NCI-H774 (cell line): ENCODE data around the gene GPR108.
A peak's percentile ranks its signal among the peaks of the same experiment; 100 is the strongest.
"Not testable (repeated sequence)": the region's sequence is repeated elsewhere in the genome, so short reads cannot be mapped to it uniquely, and the experiment has no call there.

Experiments used
- DNase-seq: peaks from one replicate; lab custom pipeline; 2025; lab: John Stamatoyannopoulos, UW

GPR108 gene

DNA sequence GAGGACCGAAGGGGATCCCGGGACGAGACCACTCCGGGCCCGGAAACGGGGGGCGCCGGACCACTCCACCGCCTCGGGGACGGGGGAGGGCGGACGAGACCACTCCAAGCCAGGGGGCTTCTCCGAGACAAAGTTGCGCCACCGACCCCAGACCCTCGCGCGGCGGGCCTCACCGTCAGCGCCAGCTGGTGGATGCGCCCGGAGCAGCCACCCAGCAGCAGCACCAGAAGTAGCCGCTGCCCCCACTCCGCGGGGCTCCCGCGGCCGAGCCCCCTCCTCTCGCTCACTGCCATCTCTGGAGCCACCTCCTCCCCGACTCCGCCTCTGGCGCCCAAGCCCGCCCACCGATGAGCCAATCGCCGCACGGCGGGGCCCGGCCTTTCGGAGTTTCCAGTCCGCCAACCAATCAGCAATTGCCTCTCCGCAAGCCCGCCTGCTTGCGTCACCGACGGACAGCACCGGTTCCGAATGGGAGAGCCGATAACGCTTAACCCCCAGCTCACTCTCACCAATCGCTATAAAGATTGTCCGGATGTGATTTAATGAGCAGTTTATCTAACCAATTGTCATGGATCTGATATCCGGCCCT lies at the start of gene GPR108:
GPR108 (minus strand) TSS at position 297 of the 589 bp plus-strand sequence; CDS start at position 293, 4 bp downstream.
- DNase-seq, result peak; percentile 99

DNA sequence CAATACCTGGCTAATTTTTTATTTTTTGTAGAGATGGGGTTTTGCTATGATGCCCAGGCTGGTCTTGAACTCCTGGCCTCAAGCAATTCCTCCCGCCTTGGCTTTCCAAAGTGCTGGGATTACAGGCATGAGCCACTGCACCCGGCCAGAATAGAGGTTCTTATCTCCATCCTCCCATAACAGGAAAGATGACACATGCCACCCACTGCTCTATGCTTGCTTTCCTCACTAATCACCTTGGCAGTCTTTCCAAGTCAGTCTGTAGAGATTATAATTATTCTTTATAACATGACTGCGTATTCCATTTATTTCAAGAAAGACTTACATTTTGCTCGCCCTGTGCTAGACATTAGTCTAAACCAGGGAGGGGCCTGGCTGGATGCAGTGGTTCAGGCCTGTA lies 41.8 kb upstream of the GPR108 start:
- no peak for DNase-seq

GRCh38 chr19:6778386-6778785 lies 41.0 kb upstream of the GPR108 start:
- no peak for DNase-seq

- DNase-seq, result no peak
Measured at GRCh38 chr19:6777434-6777833, 40.1 kb upstream of the GPR108 start.

- DNase-seq, result no peak
Measured at GRCh38 chr19:6776999-6777398, 39.6 kb upstream of the GPR108 start.

GRCh38 chr19:6776045-6776444 lies 38.7 kb upstream of the GPR108 start:
- not testable (repeated sequence) for DNase-seq

DNA sequence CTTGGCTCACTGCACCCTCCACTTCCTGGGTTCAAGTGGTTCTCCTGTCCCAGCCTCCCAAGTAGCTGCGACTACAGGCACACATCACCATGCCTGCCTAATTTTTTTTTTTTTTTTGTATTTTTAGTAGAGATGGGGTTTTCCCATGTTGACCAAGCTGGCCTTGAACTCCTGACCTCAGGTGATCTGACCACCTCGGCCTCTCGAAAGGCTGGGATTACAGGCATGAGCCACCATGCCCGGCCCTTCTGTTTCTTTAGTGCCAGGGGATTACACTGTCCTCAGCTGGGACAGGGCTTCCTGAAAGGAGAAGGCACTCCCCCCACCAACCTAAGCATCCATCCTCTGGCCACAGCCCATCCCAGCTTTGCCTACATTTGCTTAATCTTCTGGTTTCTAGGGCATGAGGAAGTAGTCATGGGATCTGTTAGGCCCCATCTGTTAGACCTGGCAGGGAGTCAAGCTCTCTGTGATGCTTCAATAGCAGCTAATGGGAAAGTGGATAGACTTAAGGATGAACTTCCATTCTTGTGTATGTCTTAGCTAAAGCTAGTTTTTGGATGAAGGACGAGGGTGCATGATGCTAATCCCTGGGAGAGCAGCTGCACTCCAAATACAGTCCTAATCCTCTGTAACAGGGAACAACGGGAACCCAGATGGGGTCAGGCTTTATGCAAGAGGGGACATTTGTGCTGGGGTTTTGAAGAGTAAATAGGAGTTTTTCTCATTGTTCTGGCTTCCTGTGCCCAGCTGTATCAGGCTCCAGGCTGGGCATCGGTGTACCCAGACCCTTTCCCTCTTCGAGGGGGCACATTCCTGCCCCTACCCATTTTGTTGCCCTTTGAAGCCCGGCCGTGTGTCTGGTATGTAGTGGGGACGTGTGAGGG lies 37.7 kb upstream of the GPR108 start:
- no peak for DNase-seq

- no peak for DNase-seq
Measured at GRCh38 chr19:6773323-6773931, 36.0 kb upstream of the GPR108 start.

GRCh38 chr19:6772866-6773322 lies 35.5 kb upstream of the GPR108 start:
- DNase-seq, result no peak

DNA sequence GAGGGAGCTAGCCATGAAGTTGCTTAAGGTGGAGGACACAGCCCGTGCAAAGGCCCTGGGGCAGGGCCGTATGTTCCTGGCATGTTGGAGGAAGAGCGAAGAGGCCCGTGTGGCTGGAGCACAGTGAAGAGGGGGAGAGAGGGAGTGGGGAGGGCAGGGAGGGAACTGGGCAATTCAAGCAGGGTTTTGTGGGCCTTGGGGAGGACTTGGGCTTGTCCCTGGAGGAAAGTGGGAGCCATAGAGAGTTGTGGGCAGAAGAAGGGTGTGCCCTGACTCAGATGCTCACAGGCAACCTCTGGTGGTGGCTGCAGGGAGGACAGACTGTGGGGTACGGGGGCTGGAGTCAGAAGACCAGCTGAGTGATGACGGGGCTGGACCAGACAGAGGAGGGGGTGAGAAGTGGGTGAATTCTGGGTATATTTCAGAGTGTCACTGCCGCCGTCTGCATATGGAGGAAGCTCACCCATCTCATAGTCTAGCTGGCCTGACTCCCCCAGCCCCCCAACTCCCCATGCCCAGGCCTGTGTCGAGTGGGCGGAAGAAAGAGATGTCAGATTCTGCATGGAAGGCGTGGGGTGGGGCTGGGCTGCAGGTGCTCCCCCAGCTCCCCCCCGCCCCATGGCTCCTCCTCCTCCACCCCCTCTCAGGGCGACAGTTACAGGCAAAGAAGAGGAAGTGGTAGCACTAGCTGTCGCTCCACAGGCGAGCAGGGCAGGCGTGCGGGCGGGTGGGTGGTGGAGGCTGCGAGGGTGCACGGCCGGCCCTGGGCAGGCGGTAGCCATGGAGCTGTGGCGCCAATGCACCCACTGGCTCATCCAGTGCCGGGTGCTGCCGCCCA lies 34.9 kb upstream of the GPR108 start, which contains the start of gene VAV1:
VAV1 (plus strand) TSS at position 681 of the 838 bp plus-strand sequence; CDS start at position 781, 100 bp downstream.
- DNase-seq, result peak; percentile 13

GRCh38 chr19:6771648-6772027 lies 34.3 kb upstream of the GPR108 start:
- not testable (repeated sequence) for DNase-seq

DNA sequence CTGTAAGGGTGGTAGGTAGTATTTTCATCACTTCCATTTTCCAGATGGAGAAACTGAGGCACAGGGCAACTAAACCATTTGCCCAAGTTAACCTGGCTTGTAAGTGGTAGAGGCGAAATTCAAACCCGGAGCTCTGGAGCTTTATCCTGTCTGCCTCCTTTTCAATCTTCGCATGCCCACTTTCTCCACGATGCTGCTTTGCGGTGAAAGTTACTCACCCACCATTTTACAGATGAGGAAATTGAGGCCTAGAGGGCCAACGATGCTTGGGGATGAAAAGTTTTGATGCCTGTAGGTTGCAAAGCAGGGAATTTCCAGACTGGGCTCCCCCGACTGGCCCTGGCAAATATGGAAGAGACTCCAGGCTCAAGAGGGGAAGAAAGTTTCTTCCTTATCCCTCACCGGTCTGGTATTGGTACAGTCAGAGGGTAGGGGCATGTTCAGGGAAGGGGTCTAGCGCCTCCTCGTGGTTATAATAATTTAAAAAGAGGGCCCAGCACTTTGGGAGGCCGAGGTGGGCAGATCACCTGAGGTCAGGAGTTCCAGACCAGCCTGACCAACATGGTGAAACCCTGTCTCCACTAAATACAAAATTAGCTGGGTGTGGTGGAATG lies 31.7 kb upstream of the GPR108 start:
- no peak for DNase-seq

GRCh38 chr19:6768236-6768785 lies 30.9 kb upstream of the GPR108 start:
- no peak for DNase-seq

- DNase-seq, result peak; percentile 93
Measured at GRCh38 chr19:6767357-6768235, 30.2 kb upstream of the GPR108 start, which contains the start of gene SH2D3A. SH2D3A (minus strand) TSS chr19:6767435; CDS start chr19:6763748, 3,687 bp downstream.

DNA sequence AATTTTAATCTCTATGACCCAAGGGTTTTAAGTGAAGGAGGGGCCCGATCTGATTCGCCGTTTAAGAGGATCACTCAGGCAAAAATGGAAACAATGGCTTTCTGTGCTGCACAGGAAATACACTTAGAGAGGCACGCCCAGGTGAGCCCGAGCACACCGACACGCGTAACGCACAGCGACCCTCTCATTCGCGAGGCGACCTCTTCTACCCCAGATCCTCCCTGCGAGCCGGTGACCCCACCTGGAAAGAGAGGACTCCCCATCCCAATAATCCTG lies 29.6 kb upstream of the GPR108 start:
- DNase-seq, result peak; percentile 67

DNA sequence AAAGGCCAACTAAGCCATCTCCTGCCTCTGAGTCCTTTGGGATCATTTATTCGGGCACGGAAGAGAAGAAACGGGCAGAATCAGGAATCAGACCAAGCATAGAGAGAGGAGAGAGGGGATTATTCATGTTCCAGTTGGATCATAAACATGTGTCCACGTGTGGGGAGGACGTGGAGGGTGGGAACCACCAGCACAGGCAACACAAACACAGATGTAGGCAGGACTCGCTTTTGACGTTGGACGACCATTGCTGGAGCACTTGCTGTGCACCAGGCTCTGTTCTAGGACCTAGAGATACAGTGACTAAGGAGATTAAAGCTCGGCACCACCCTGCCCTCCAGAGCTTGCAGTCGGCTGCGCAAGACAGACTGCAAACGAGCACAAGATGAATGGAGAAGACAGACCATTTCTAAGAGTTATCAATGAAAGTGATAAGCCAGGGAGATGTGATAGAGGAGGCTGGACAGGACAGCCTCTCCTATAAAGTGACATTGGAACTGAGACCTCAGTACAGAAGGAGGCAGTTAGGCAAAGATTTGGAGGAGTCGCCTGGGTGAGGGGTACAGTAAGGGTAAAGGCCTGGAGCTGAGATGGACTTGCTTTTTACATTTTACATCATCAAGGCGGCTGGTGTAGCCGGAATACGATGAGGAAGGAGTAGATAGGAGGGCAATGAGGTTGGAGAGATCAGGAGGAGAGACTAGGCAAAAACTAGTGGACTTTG lies 29.1 kb upstream of the GPR108 start:
- no peak for DNase-seq

DNA sequence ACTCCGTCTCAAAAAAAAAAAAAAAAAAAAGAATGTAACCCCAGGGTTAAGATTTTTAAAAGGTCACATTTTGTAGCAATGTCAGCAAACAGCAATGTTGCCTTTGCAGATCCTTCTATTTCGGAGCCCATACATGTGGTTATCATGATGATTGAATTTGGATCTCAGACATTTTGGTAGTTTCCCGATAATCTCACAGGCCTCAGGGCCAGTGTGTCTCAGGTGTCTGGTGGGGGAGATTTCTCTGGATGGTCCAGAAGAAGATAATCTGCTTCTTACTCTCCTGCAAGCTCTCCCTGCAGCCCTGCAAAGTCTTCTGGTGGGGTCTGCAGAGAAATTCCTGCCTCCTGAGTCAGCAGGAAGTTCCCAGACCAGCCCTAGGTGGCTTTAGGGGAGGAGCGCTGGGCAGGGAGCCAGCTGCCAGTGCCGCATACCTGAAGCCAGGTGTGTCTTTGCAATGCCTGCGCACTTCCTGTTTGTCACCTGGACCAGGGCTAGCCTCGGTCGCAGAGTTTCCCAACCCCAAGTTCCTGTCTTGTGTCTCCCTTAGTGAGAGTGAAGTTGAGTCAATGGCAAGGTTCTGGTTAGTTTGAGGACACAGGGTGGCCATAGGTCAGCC lies 28.5 kb upstream of the GPR108 start:
- peak; percentile 50 for DNase-seq

GRCh38 chr19:6762253-6762797 lies 24.9 kb upstream of the GPR108 start:
- not testable (repeated sequence) for DNase-seq
